GM12878 (cell line): ENCODE measurements around the gene BCOR. TPM values are rescaled to one million over a fixed set of nuclear protein-coding genes. Genes with fewer than 3 reads are reported as not detected.

Experiments
- ATAC-seq: fragments of 200-7000 bp; cut with Tn5 transposase; 3 replicates; pipeline ENCODE4 v1.9.1; 2020; ENCODE audit warnings: mild to moderate bottlenecking, moderate library complexity
- BruUV-seq: library from RNA; stranded (reverse); fragments of 400-500 nt; replicated peaks from 2 replicates; lab custom pipeline; 2021; lab: Mats Ljungman, UMichigan
- CTCF ChIA-PET: fragments of 300-600 bp; sonication (Branson Sonifier 250); formaldehyde crosslinking; extraction: SDS; loops from one replicate; lab custom pipeline; 2021; ENCODE audit warnings: inconsistent platforms; lab: Yijun Ruan, JAX
- POLR2A ChIA-PET: fragments of 350-600 bp; formaldehyde crosslinking; extraction: SDS; loops from one replicate; lab custom pipeline; 2021; ENCODE audit warnings: inconsistent platforms; lab: Charles Lee
- RAD21 ChIA-PET: fragments of 300-600 bp; sonication (Branson Sonifier 250); formaldehyde crosslinking; loops from one replicate; lab custom pipeline; 2023; ENCODE audit warnings: antibody characterized with exemption; ENCODE audit not compliant: unreplicated experiment; lab: Charles Lee
- SMC1A ChIA-PET: fragments of 300-600 bp; sonication (Branson Sonifier 250); formaldehyde crosslinking; loops from one replicate; lab custom pipeline; 2023; ENCODE audit not compliant: unreplicated experiment, uncharacterized antibody; lab: Charles Lee
- DNase-seq: peaks from one replicate; pipeline ENCODE4 v3.0.0-alpha.2; 2011; ENCODE audit warnings: low read depth, low spot score
- FAIRE-seq: peaks from 3 replicates; lab custom pipeline; 2011; peaks lifted over from hg19 to GRCh38; lab: Jason Lieb, UNC
- H2AFZ ChIP-seq: 2 replicates; pipeline ENCODE4 v1.6.0; 2011; ENCODE audit warnings: low read depth, low read length, control low read depth; ENCODE audit not compliant: control insufficient read depth
- H3K27ac ChIP-seq: 2 replicates; pipeline ENCODE4 v1.5.1; 2011; ENCODE audit warnings: control low read depth; ENCODE audit not compliant: control insufficient read depth, insufficient read depth
- H3K27me3 ChIP-seq, 2 experiments: replicated peaks in 1 of 2; 2 replicates each; pipeline versions ENCODE4 v1.6.0 to v1.6.1; 2011; ENCODE audit warnings: low read length in 1 of 2; ENCODE audit not compliant: control insufficient read depth in 2 of 2, insufficient read depth in 2 of 2
- H3K36me3 ChIP-seq, 2 experiments: 2 replicates each; pipeline ENCODE4 v1.5.1; 2011; ENCODE audit warnings: low read length in 1 of 2; ENCODE audit not compliant: control insufficient read depth in 2 of 2, insufficient read depth in 2 of 2
- H3K4me1 ChIP-seq: 2 replicates; pipeline ENCODE4 v1.6.1; 2011; ENCODE audit warnings: mild to moderate bottlenecking, low read length, moderate library complexity, mixed read lengths; ENCODE audit not compliant: control insufficient read depth, insufficient read depth
- H3K4me2 ChIP-seq: 2 replicates; pipeline ENCODE4 v1.6.0; 2011; ENCODE audit warnings: control low read depth; ENCODE audit not compliant: control insufficient read depth, insufficient read depth
- H3K4me3 ChIP-seq: fragments of 200-600 bp; sonication (generic); 2 replicates; pipeline ENCODE4 v1.5.1; 2016
- H3K79me2 ChIP-seq: 2 replicates; pipeline ENCODE4 v1.6.0; 2011; ENCODE audit warnings: low read length; ENCODE audit not compliant: control insufficient read depth, insufficient read depth
- H3K9ac ChIP-seq: 2 replicates; pipeline ENCODE4 v1.8.0; 2011; ENCODE audit warnings: low read length, control low read depth, mixed read lengths; ENCODE audit not compliant: control insufficient read depth, insufficient read depth
- H3K9me3 ChIP-seq: replicated peaks from 3 replicates; pipeline ENCODE4 v1.5.1; 2011; ENCODE audit warnings: mild to moderate bottlenecking, low read length; ENCODE audit not compliant: control insufficient read depth, insufficient read depth
- H4K20me1 ChIP-seq: 2 replicates; pipeline ENCODE4 v1.6.0; 2011; ENCODE audit not compliant: control insufficient read depth, insufficient read depth
- NKRF ChIP-seq: fragments of 450-650 bp; conservative IDR thresholded peaks from 2 replicates; pipeline ENCODE4 v1.6.1; 2017; ENCODE audit warnings: mild to moderate bottlenecking, moderate library complexity
- USF1 ChIP-seq: IDR thresholded peaks from 2 replicates; pipeline ENCODE4 v1.6.1; 2011; ENCODE audit warnings: borderline replicate concordance, low read depth, mild to moderate bottlenecking, moderate library complexity, mixed read lengths, low read length; ENCODE audit not compliant: insufficient read depth; ENCODE audit errors: extremely low read length
- WGBS: methylation state at CpG from one replicate; pipeline ENCODE4 v1.1.6; 2016; ENCODE audit warnings: low lambda C conversion rate; ENCODE audit not compliant: insufficient replicate concordance, insufficient coverage; ENCODE audit errors: missing lambda C conversion rate; 5-methylcytosine and 5-hydroxymethylcytosine counted together
- in situ Hi-C: fragments of 300-500 bp; cut with MboI; formaldehyde crosslinking; loops from 9 replicates; pipeline ENCODE4 v1.14.3; 2018; ENCODE audit warnings: mixed read lengths
- intact Hi-C: fragments of 100-400 bp; cut with micrococcal nuclease; formaldehyde crosslinking; loops from one replicate; pipeline ENCODE4 v1.14.2; 2022; ENCODE audit not compliant: unreplicated experiment
- polyA plus RNA-seq, 11 experiments: library from polyadenylated mRNA; depleted of rRNA in 4 of 11; unstranded in 6 of 11; stranded (reverse) in 5 of 11; fragments of >200 nt; fragmentation: Nextera tagmentation in 4 of 11; fragmentation: Illumina TruSeq in 1 of 11; extraction: Ambion mirVana in 4 of 11; extraction: Trizol in 1 of 11; gene quantifications; 1 replicate in 1 of 11; 2 replicates in 10 of 11; pipeline versions ENCODE4 v1.2.1 to v1.2.3, GENCODE V29; 2011 to 2016; ENCODE audit warnings: inconsistent platforms in 2 of 11, missing spikeins in 2 of 11, low read depth in 1 of 11
- total RNA-seq, 4 experiments: library from RNA; depleted of rRNA in 3 of 4; stranded (reverse); fragments of >200 nt in 3 of 4; fragmentation: Illumina TruSeq in 1 of 4; extraction: Trizol in 1 of 4; gene quantifications; 2 replicates each; pipeline versions ENCODE4 v1.2.1 to v1.2.3, GENCODE V29; 2013 to 2021

Gene BCOR
- total and polyA plus RNA-seq, 10 of the 15 experiments (the other 5 are each of a cell fraction or from before 2014, with no cell fraction given), result 5.1 to 16.4 (median 10.1) TPM

- no peak for ATAC-seq
- CTCF ChIA-PET, result no interaction called here
- Histone ChIP-seq H3K4me3 (no peak overlapping the region), H3K4me2 (no peak overlapping the region), H3K36me3 (peaks cover 0 to 13% of the 10 kb centered on the region in 2 experiments; a peak in 3 of 4 replicates), H3K27me3 (no peaks in the 10 kb centered on the region), H3K79me2 (no peaks in the 10 kb centered on the region), H2AFZ (no peak overlapping the region), H4K20me1 (no peaks in the 10 kb centered on the region; the same call in 1 of the 2 replicates), H3K27ac (no peak overlapping the region), H3K4me1 (no peaks in the 10 kb centered on the region), H3K9me3 (no peaks in the 10 kb centered on the region), H3K9ac (no peak overlapping the region)
- intact Hi-C loops, result no loop called here
- 97% methylated on average over 2 of the region's 3 CpGs for WGBS
- RAD21 ChIA-PET, result no interaction called here
- SMC1A ChIA-PET, result no interaction called here
- POLR2A ChIA-PET, result no interaction called here
- no peak for DNase-seq
- BruUV-seq, result no TSS peak
- TF ChIP-seq NKRF, result no peak
- TF ChIP-seq USF1, result no peak
- in situ Hi-C loops, result no loop called here
- no peak for FAIRE-seq
Observed at GRCh38 chrX:40066700-40067099, 31.1 kb downstream of the BCOR start.
